GM10266 (cell line): ENCODE data around the gene ACTN1.
"Not testable (repeated sequence)": the region's sequence is repeated elsewhere in the genome, so short reads cannot be mapped to it uniquely, and the experiment has no call there.

Source experiments
- DNase-seq: peaks from one replicate; pipeline ENCODE4 v3.0.0; 2012; ENCODE audit errors: extremely low spot score
- CTCF ChIP-seq: IDR thresholded peaks from 2 replicates; pipeline ENCODE4 v1.5.1; 2012; ENCODE audit warnings: mild to moderate bottlenecking, low read depth; ENCODE audit not compliant: control insufficient read depth, insufficient read depth; ENCODE audit errors: missing control alignments

Gene ACTN1

GRCh38 chr14:68860771-68861170, 118.3 kb downstream of the ACTN1 start:
- TF ChIP-seq CTCF: no peak
- DNase-seq: no peak

DNA sequence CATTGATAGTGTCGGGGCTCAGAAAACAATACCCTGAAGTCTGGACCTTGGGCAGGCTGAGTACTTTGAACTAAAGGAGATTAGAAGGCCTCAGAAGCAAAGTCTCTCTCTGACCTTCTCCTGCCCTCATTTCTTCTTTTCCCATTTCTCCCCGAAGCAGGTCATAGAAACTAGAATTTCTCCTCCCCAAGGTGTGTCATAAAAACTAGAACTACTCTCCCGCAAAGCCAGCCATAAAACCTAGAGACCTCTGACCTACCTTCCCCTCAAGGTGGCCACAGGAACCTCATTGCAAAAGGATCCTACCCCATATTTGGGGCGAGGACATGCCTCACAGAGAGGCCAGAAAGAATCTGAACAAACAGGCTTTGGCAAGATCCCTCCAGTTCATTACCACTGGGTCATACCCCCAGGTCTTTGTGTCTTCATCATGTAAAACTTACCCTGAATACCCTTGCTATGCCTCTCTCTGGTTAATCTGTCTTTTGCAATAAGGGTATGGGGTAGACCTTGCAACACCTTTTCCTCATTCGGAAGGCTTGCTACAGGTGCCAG, 121.5 kb downstream of the ACTN1 start:
- no peak for TF ChIP-seq CTCF

GRCh38 chr14:68856572-68856971, 122.5 kb downstream of the ACTN1 start:
- no peak for TF ChIP-seq CTCF
- no peak for DNase-seq

More for the DNA sequence above, 121.5 kb downstream of the ACTN1 start:
- DNase-seq: no peak

GRCh38 chr14:68854421-68854820, 124.7 kb downstream of the ACTN1 start:
- DNase-seq: no peak
- no peak for TF ChIP-seq CTCF

- no peak for DNase-seq
Observed at GRCh38 chr14:68853749-68854148, 125.4 kb downstream of the ACTN1 start.

GRCh38 chr14:68852493-68852892, 126.6 kb downstream of the ACTN1 start:
- not testable (repeated sequence) for DNase-seq

More at GRCh38 chr14:68853749-68854148, 125.4 kb downstream of the ACTN1 start:
- TF ChIP-seq CTCF: no peak

DNA sequence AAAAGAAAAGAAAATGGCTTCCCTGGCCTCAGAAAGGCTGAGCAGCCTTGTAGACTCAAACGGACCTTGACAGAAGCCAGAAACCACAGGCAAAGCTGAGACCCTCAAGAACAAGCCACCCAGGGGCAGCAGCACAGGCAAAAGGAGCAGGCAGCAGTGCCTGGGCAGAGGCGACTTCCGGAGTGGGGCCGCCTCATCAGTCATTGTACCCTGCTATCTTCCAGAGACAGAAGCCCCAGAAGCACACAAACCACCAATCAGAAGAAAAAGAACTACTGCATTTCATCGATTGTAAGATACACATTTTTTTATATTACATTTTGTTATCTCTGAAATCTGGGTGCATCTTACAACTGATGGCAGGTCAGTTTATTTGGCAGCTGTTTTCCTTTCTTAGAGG, 128.0 kb downstream of the ACTN1 start:
- no peak for DNase-seq
- no peak for TF ChIP-seq CTCF

- TF ChIP-seq CTCF: no peak
- DNase-seq: no peak
Observed at GRCh38 chr14:68849416-68849815, 129.7 kb downstream of the ACTN1 start.
